ENCODE data around the gene TSPO2.

The TSPO2 gene

GRCh38 chr6:41063884-41064285 is 21.6 kb downstream of the TSPO2 start:
- H3K4me1 Mint-ChIP-seq, result peaks cover 36% of the 10 kb centered on the region
- no peak overlapping the region for H3K27ac Mint-ChIP-seq
- peaks cover 44% of the 10 kb centered on the region for H3K36me3 Mint-ChIP-seq (ENCODE audit: low read depth)
- H3K4me3 Mint-ChIP-seq, result no peak overlapping the region
- H3K9me3 Mint-ChIP-seq, result no peaks in the 10 kb centered on the region
- TF ChIP-seq CTCF (IDR thresholded peaks at IDR 0.05), result no peak
- peaks cover 5% of the 10 kb centered on the region for H3K27me3 Mint-ChIP-seq (ENCODE audit: low read depth, poor library complexity)
- DNase-seq, result no peak

DNA sequence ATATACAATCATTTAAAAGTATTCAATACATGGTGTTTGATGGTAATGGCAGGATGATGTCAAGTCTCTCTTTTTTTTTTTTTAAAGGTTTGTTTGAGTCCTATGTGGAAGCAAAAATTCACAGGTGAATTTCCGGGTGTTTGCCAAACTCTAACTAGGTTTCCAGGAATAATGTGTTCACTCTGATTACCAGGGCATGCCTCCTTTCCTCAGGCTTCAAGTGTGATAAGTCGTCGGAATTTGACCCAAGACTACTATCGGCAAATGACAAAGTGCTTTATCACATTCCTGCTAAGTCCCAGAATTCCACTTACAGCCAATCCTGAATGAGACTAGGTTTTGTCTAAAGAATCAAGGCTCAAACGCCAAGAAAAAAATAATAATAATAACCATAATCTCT is 22.6 kb downstream of the TSPO2 start:
- H3K27ac Mint-ChIP-seq, result no peak overlapping the region
- peaks cover 26% of the 10 kb centered on the region for H3K4me1 Mint-ChIP-seq
- H3K4me3 Mint-ChIP-seq, result no peak overlapping the region
- no peak for DNase-seq
- TF ChIP-seq CTCF (IDR thresholded peaks at IDR 0.05), result no peak
- H3K36me3 Mint-ChIP-seq (ENCODE audit: low read depth), result peaks cover 44% of the 10 kb centered on the region
- no peaks in the 10 kb centered on the region for H3K9me3 Mint-ChIP-seq
- H3K27me3 Mint-ChIP-seq (ENCODE audit: low read depth, poor library complexity), result peaks cover 4% of the 10 kb centered on the region

DNA sequence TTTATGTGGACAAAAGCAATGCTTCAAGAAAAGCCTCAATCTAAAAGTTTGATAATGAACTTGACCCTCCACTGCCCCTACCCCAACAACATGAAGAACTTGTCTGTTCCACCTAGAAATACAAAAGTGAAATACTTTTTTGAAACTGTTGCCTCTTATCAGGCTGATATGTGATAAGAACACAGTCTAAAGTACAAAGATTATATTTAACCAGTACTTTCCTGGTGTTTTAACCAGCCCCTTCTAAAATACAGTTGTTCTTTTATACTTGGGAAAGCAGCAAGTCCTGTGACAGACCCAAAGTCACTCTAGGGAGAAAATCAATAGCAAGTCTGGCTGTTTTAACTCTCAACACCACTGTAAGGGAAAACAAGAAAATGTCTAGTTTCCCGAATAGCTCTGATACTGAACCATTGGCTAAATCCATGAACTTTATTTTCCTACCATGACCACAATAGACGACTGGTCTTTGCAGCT is 23.3 kb downstream of the TSPO2 start:
- Mint-ChIP-seq H3K4me1 (peaks cover 29% of the 10 kb centered on the region), H3K27ac (no peak overlapping the region), H3K9me3 (no peaks in the 10 kb centered on the region), H3K27me3 (ENCODE audit: low read depth, poor library complexity) (peaks cover 4% of the 10 kb centered on the region), H3K4me3 (no peak overlapping the region), H3K36me3 (ENCODE audit: low read depth) (peaks cover 38% of the 10 kb centered on the region)
- TF ChIP-seq CTCF (IDR thresholded peaks at IDR 0.05), result no peak
- no peak for DNase-seq

DNA sequence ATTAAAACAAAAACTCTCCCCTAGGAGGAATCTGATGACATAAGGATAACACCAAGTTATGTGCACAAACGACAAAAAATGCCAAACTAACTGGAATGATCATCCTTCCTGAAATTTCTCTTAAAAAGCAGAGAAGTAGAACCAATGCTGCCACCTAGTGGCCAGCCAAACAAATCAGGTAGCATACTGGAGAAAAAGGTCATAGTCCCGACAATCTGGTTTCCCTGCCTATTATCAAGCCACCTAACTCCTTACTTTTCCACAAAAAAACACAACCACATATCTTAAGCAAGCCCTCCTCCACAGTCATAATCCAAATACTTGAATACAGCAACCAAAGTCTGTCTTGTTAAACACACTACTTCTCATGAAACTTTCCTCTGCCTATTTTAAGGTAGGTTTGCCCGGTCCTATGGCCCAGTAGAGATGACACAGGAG is 24.6 kb downstream of the TSPO2 start:
- Mint-ChIP-seq H3K4me3 (no peak overlapping the region), H3K36me3 (ENCODE audit: low read depth) (peaks cover 27% of the 10 kb centered on the region), H3K4me1 (peaks cover 40% of the 10 kb centered on the region), H3K9me3 (no peaks in the 10 kb centered on the region), H3K27ac (no peak overlapping the region), H3K27me3 (ENCODE audit: low read depth, poor library complexity) (no peaks in the 10 kb centered on the region)
- TF ChIP-seq CTCF (IDR thresholded peaks at IDR 0.05), result peak; percentile 81
- DNase-seq, result peak; percentile 78

DNA sequence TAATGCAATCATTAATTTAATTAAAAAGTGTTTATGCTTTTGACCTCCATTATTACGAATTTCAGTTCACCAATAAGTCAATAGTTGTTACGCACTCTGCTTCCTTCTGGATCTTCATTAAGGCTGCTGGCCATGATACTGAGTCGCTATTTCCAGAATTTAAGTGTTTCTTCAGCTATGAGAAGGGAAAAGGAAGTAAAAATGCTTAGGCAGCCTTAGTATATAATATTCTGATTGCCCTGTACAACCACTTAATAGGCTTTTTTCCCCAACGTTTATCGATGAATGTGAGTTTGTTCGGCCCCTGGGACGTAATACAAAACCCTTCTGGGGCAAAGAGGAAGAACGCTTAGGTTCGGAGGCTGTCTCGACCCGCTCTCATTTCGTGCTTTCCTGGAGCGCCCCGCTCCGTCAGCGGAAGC is 29.2 kb downstream of the TSPO2 start:
- Mint-ChIP-seq H3K27ac (peak overlapping the region; percentile 99), H3K4me3 (peak overlapping the region; percentile 94), H3K9me3 (no peaks in the 10 kb centered on the region), H3K4me1 (peaks cover 50% of the 10 kb centered on the region), H3K36me3 (ENCODE audit: low read depth) (peaks cover 13% of the 10 kb centered on the region), H3K27me3 (ENCODE audit: low read depth, poor library complexity) (no peaks in the 10 kb centered on the region)
- no peak for TF ChIP-seq CTCF (IDR thresholded peaks at IDR 0.05)
- no peak for DNase-seq

Data from nephron progenitor cell (in vitro differentiated cells).